ENCODE data around the gene MAN2A1. TPM values are rescaled to one million over a fixed set of nuclear protein-coding genes. Genes with fewer than 3 reads are reported as not detected.

Gene MAN2A1
- total RNA-seq, result 19.1 to 21.3 TPM (median 20.0 TPM) in 3 replicates

- peak within 1 kb of the TSS; percentile 99 for H3K27ac Mint-ChIP-seq
- peak within 1 kb of the TSS; percentile 85 for H3K4me3 Mint-ChIP-seq
- peaks cover 36% of the 10 kb centered on the region for H3K4me1 Mint-ChIP-seq
- TF ChIP-seq CTCF (IDR thresholded peaks at IDR 0.05; ENCODE audit: unreplicated experiment), result no peak
- H3K9me3 Mint-ChIP-seq, result peaks cover 24% of the 10 kb centered on the region
- peak; percentile 41 to 72 for DNase-seq (ENCODE audit: low spot score in 2 of 2, unreplicated experiment in 2 of 2)
- peaks cover 2% of the 10 kb centered on the region for H3K27me3 Mint-ChIP-seq (ENCODE audit: low read depth)
- peaks cover 3% of the 10 kb centered on the region for H3K36me3 Mint-ChIP-seq
Observed at GRCh38 chr5:109689740-109690241, at the start of gene MAN2A1. Gene MAN2A1, plus strand, starts transcription at chr5:109689927. Its CDS starts 491 bp downstream, at chr5:109690418.

GRCh38 chr5:109640976-109641375, 48.8 kb upstream of the MAN2A1 start:
- Mint-ChIP-seq H3K27ac (no peak overlapping the region), H3K9me3 (peaks cover 8% of the 10 kb centered on the region), H3K4me1 (peaks cover 14% of the 10 kb centered on the region), H3K36me3 (no peaks in the 10 kb centered on the region), H3K27me3 (ENCODE audit: low read depth) (peaks cover 6% of the 10 kb centered on the region), H3K4me3 (no peak overlapping the region)
- no peak for DNase-seq (ENCODE audit: low spot score in 2 of 2, unreplicated experiment in 2 of 2)
- TF ChIP-seq CTCF (IDR thresholded peaks at IDR 0.05; ENCODE audit: unreplicated experiment), result no peak

- peaks cover 14% of the 10 kb centered on the region for H3K4me1 Mint-ChIP-seq
- peaks cover 4% of the 10 kb centered on the region for H3K9me3 Mint-ChIP-seq
- TF ChIP-seq CTCF (IDR thresholded peaks at IDR 0.05; ENCODE audit: unreplicated experiment), result no peak
- no peak for DNase-seq (ENCODE audit: low spot score in 2 of 2, unreplicated experiment in 2 of 2)
- H3K36me3 Mint-ChIP-seq, result no peaks in the 10 kb centered on the region
- no peaks in the 10 kb centered on the region for H3K27me3 Mint-ChIP-seq (ENCODE audit: low read depth)
- H3K4me3 Mint-ChIP-seq, result no peak overlapping the region
- no peak overlapping the region for H3K27ac Mint-ChIP-seq
Observed at GRCh38 chr5:109643791-109644350, 45.9 kb upstream of the MAN2A1 start.

GRCh38 chr5:109644829-109645228, 44.9 kb upstream of the MAN2A1 start:
- no peak overlapping the region for H3K4me3 Mint-ChIP-seq
- DNase-seq (ENCODE audit: low spot score in 2 of 2, unreplicated experiment in 2 of 2), result no peak
- no peaks in the 10 kb centered on the region for H3K36me3 Mint-ChIP-seq

GRCh38 chr5:109645707-109646192, 44.0 kb upstream of the MAN2A1 start:
- no peak overlapping the region for H3K27ac Mint-ChIP-seq
- DNase-seq (ENCODE audit: low spot score in 2 of 2, unreplicated experiment in 2 of 2), result no peak
- TF ChIP-seq CTCF (IDR thresholded peaks at IDR 0.05; ENCODE audit: unreplicated experiment), result no peak

More at GRCh38 chr5:109644829-109645228, 44.9 kb upstream of the MAN2A1 start:
- TF ChIP-seq CTCF (IDR thresholded peaks at IDR 0.05; ENCODE audit: unreplicated experiment), result no peak
- Mint-ChIP-seq H3K27ac (no peak overlapping the region), H3K9me3 (peaks cover 4% of the 10 kb centered on the region), H3K4me1 (peaks cover 20% of the 10 kb centered on the region), H3K27me3 (ENCODE audit: low read depth) (no peaks in the 10 kb centered on the region)

More at GRCh38 chr5:109645707-109646192, 44.0 kb upstream of the MAN2A1 start:
- Mint-ChIP-seq H3K27me3 (ENCODE audit: low read depth) (no peaks in the 10 kb centered on the region), H3K4me3 (no peak overlapping the region), H3K4me1 (peaks cover 23% of the 10 kb centered on the region), H3K9me3 (no peaks in the 10 kb centered on the region), H3K36me3 (no peaks in the 10 kb centered on the region)
